Fibroblast of mammary gland (primary cell): ENCODE measurements around the gene HSPG2.

Experiments used
- DNase-seq: peaks from one replicate; pipeline ENCODE4 v3.0.0-alpha.2; 2010; ENCODE audit warnings: low read depth
- H3K4me3 ChIP-seq: 2 replicates; pipeline ENCODE4 v1.5.1; 2011; ENCODE audit warnings: low read depth, mild to moderate bottlenecking, low read length, moderate library complexity; ENCODE audit not compliant: control insufficient read depth
- CTCF ChIP-seq: conservative IDR thresholded peaks from 2 replicates; pipeline ENCODE4 v1.5.1; 2011; ENCODE audit warnings: low read depth, low read length, inconsistent platforms; ENCODE audit not compliant: control insufficient read depth, insufficient read depth

The HSPG2 gene

DNA sequence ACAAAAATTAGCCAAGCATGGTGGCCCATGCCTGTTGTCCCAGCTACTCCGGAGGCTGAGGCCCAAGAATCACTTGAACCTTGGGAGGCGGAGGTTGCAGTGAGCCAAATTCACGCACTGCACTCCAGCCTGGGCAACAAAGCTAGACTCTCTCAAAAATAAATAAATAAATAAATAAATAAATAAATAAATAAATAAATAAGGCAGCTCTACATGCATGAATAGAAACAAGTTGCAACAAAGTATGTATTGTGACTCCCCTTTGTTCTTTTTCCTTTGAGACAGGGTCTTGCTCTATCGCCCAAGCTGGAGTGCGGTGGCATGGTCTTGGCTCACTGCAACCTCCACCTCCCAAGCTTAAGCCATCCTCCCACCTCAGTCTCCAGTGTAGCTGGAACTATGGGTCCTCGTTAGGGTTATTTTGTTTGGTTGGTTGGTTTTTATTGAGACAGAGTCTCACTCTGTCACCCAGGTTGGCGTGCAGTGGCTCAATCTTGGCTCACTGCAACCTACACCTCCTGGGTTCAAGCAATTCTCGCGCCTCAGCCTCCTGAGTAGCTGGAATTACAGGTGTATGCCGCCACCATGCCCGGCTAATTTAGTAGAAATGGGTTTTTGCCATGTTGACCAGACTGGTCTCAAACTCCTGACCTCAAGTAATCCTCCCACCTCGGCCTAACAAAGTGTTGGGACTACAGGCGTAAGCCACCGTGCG lies 162.1 kb downstream of the HSPG2 start:
- DNase-seq, result no peak
- TF ChIP-seq CTCF, result no peak

GRCh38 chr1:21773585-21773984 lies 163.5 kb downstream of the HSPG2 start:
- no peak overlapping the region for H3K4me3 ChIP-seq
- DNase-seq, result no peak
- TF ChIP-seq CTCF, result no peak

More for the DNA sequence above, 162.1 kb downstream of the HSPG2 start:
- no peak overlapping the region for H3K4me3 ChIP-seq
